GM12878 (cell line): ENCODE data around the gene GRIK3. TPM values are rescaled to one million over a fixed set of nuclear protein-coding genes. Genes with fewer than 3 reads are reported as not detected.

ENCODE experiments used
- ATAC-seq: fragments of 200-7000 bp; cut with Tn5 transposase; 3 replicates; pipeline ENCODE4 v1.9.1; 2020; ENCODE audit warnings: mild to moderate bottlenecking, moderate library complexity
- BruUV-seq: library from RNA; stranded (reverse); fragments of 400-500 nt; replicated peaks from 2 replicates; lab custom pipeline; 2021; lab: Mats Ljungman, UMichigan
- CTCF ChIA-PET: fragments of 300-600 bp; sonication (Branson Sonifier 250); formaldehyde crosslinking; extraction: SDS; loops from one replicate; lab custom pipeline; 2021; ENCODE audit warnings: inconsistent platforms; lab: Yijun Ruan, JAX
- POLR2A ChIA-PET: fragments of 350-600 bp; formaldehyde crosslinking; extraction: SDS; loops from one replicate; lab custom pipeline; 2021; ENCODE audit warnings: inconsistent platforms; lab: Charles Lee
- RAD21 ChIA-PET: fragments of 300-600 bp; sonication (Branson Sonifier 250); formaldehyde crosslinking; loops from one replicate; lab custom pipeline; 2023; ENCODE audit warnings: antibody characterized with exemption; ENCODE audit not compliant: unreplicated experiment; lab: Charles Lee
- SMC1A ChIA-PET: fragments of 300-600 bp; sonication (Branson Sonifier 250); formaldehyde crosslinking; loops from one replicate; lab custom pipeline; 2023; ENCODE audit not compliant: unreplicated experiment, uncharacterized antibody; lab: Charles Lee
- DNase-seq: peaks from one replicate; pipeline ENCODE4 v3.0.0-alpha.2; 2011; ENCODE audit warnings: low read depth, low spot score
- FAIRE-seq: peaks from 3 replicates; lab custom pipeline; 2011; peaks lifted over from hg19 to GRCh38; lab: Jason Lieb, UNC
- H2AFZ ChIP-seq: 2 replicates; pipeline ENCODE4 v1.6.0; 2011; ENCODE audit warnings: low read depth, low read length, control low read depth; ENCODE audit not compliant: control insufficient read depth
- H3K27ac ChIP-seq: 2 replicates; pipeline ENCODE4 v1.5.1; 2011; ENCODE audit warnings: control low read depth; ENCODE audit not compliant: control insufficient read depth, insufficient read depth
- H3K27me3 ChIP-seq, 2 experiments: replicated peaks in 1 of 2; 2 replicates each; pipeline versions ENCODE4 v1.6.0 to v1.6.1; 2011; ENCODE audit warnings: low read length in 1 of 2; ENCODE audit not compliant: control insufficient read depth in 2 of 2, insufficient read depth in 2 of 2
- H3K36me3 ChIP-seq, 2 experiments: 2 replicates each; pipeline ENCODE4 v1.5.1; 2011; ENCODE audit warnings: low read length in 1 of 2; ENCODE audit not compliant: control insufficient read depth in 2 of 2, insufficient read depth in 2 of 2
- H3K4me1 ChIP-seq: 2 replicates; pipeline ENCODE4 v1.6.1; 2011; ENCODE audit warnings: mild to moderate bottlenecking, low read length, moderate library complexity, mixed read lengths; ENCODE audit not compliant: control insufficient read depth, insufficient read depth
- H3K4me2 ChIP-seq: 2 replicates; pipeline ENCODE4 v1.6.0; 2011; ENCODE audit warnings: control low read depth; ENCODE audit not compliant: control insufficient read depth, insufficient read depth
- H3K4me3 ChIP-seq: fragments of 200-600 bp; sonication (generic); 2 replicates; pipeline ENCODE4 v1.5.1; 2016
- H3K79me2 ChIP-seq: 2 replicates; pipeline ENCODE4 v1.6.0; 2011; ENCODE audit warnings: low read length; ENCODE audit not compliant: control insufficient read depth, insufficient read depth
- H3K9ac ChIP-seq: 2 replicates; pipeline ENCODE4 v1.8.0; 2011; ENCODE audit warnings: low read length, control low read depth, mixed read lengths; ENCODE audit not compliant: control insufficient read depth, insufficient read depth
- H3K9me3 ChIP-seq: replicated peaks from 3 replicates; pipeline ENCODE4 v1.5.1; 2011; ENCODE audit warnings: mild to moderate bottlenecking, low read length; ENCODE audit not compliant: control insufficient read depth, insufficient read depth
- H4K20me1 ChIP-seq: 2 replicates; pipeline ENCODE4 v1.6.0; 2011; ENCODE audit not compliant: control insufficient read depth, insufficient read depth
- BACH1 ChIP-seq: fragments of 450-650 bp; IDR thresholded peaks from 2 replicates; pipeline ENCODE4 v1.6.1; 2017; ENCODE audit warnings: mild to moderate bottlenecking, borderline replicate concordance
- E2F8 ChIP-seq: fragments of 450-650 bp; IDR thresholded peaks from 2 replicates; pipeline ENCODE4 v1.6.1; 2018; ENCODE audit warnings: mild to moderate bottlenecking, low read depth, moderate library complexity; ENCODE audit not compliant: partially characterized antibody
- EP300 ChIP-seq, 2 experiments: fragments of 150-350 bp in 1 of 2; IDR thresholded peaks; 2 replicates each; pipeline ENCODE4 v1.6.1; 2011 to 2012; ENCODE audit warnings: low read depth in 2 of 2, low read length in 2 of 2, borderline replicate concordance in 1 of 2, improper control_type of control experiment in 1 of 2, inconsistent platforms in 1 of 2; ENCODE audit not compliant: control insufficient read depth in 1 of 2
- IKZF1 ChIP-seq: fragments of 450-650 bp; conservative IDR thresholded peaks from 2 replicates; pipeline ENCODE4 v1.6.1; 2017; ENCODE audit warnings: antibody characterized with exemption, mild to moderate bottlenecking
- IRF4 ChIP-seq: IDR thresholded peaks from 2 replicates; pipeline ENCODE4 v1.6.1; 2011; ENCODE audit warnings: low read depth, low read length
- JUNB ChIP-seq: IDR thresholded peaks from 2 replicates; pipeline ENCODE4 v1.6.1; 2016; ENCODE audit warnings: antibody characterized with exemption, mild to moderate bottlenecking
- KLF5 ChIP-seq: fragments of 450-650 bp; IDR thresholded peaks from 2 replicates; pipeline ENCODE4 v1.6.1; 2014; ENCODE audit warnings: mild to moderate bottlenecking; ENCODE audit not compliant: partially characterized antibody
- MTA2 ChIP-seq: fragments of 450-650 bp; IDR thresholded peaks from 2 replicates; pipeline ENCODE4 v1.6.1; 2016; ENCODE audit warnings: low read depth, mild to moderate bottlenecking, moderate library complexity
- NFXL1 ChIP-seq: fragments of 450-650 bp; IDR thresholded peaks from 2 replicates; pipeline ENCODE4 v1.6.1; 2017; ENCODE audit warnings: antibody characterized with exemption, mild to moderate bottlenecking, borderline replicate concordance
- PAX8 ChIP-seq: fragments of 450-650 bp; IDR thresholded peaks from 2 replicates; pipeline ENCODE4 v1.6.1; 2017; ENCODE audit warnings: mild to moderate bottlenecking, moderate library complexity
- PML ChIP-seq: IDR thresholded peaks from 2 replicates; pipeline ENCODE4 v1.6.1; 2012; ENCODE audit warnings: low read length, inconsistent platforms
- ZNF592 ChIP-seq: fragments of 450-650 bp; IDR thresholded peaks from 2 replicates; pipeline ENCODE4 v1.6.1; 2017; ENCODE audit warnings: mild to moderate bottlenecking, moderate library complexity
- WGBS: methylation state at CpG from one replicate; pipeline ENCODE4 v1.1.6; 2016; ENCODE audit warnings: low lambda C conversion rate; ENCODE audit not compliant: insufficient replicate concordance, insufficient coverage; ENCODE audit errors: missing lambda C conversion rate; 5-methylcytosine and 5-hydroxymethylcytosine counted together
- in situ Hi-C: fragments of 300-500 bp; cut with MboI; formaldehyde crosslinking; loops from 9 replicates; pipeline ENCODE4 v1.14.3; 2018; ENCODE audit warnings: mixed read lengths
- intact Hi-C: fragments of 100-400 bp; cut with micrococcal nuclease; formaldehyde crosslinking; loops from one replicate; pipeline ENCODE4 v1.14.2; 2022; ENCODE audit not compliant: unreplicated experiment
- polyA plus RNA-seq, 11 experiments: library from polyadenylated mRNA; depleted of rRNA in 4 of 11; unstranded in 6 of 11; stranded (reverse) in 5 of 11; fragments of >200 nt; fragmentation: Nextera tagmentation in 4 of 11; fragmentation: Illumina TruSeq in 1 of 11; extraction: Ambion mirVana in 4 of 11; extraction: Trizol in 1 of 11; gene quantifications; 1 replicate in 1 of 11; 2 replicates in 10 of 11; pipeline versions ENCODE4 v1.2.1 to v1.2.3, GENCODE V29; 2011 to 2016; ENCODE audit warnings: inconsistent platforms in 2 of 11, missing spikeins in 2 of 11, low read depth in 1 of 11
- total RNA-seq, 4 experiments: library from RNA; depleted of rRNA in 3 of 4; stranded (reverse); fragments of >200 nt in 3 of 4; fragmentation: Illumina TruSeq in 1 of 4; extraction: Trizol in 1 of 4; gene quantifications; 2 replicates each; pipeline versions ENCODE4 v1.2.1 to v1.2.3, GENCODE V29; 2013 to 2021
- TF ChIP-seq, protein P1 (sequence below): fragments of 150-350 bp; IDR thresholded peaks from 2 replicates; pipeline ENCODE4 v1.6.1; 2016; ENCODE audit warnings: low read depth, low read length

Gene GRIK3
- total and polyA plus RNA-seq, 10 of the 15 experiments (the other 5 are each of a cell fraction or from before 2014, with no cell fraction given) = not detected

DNA sequence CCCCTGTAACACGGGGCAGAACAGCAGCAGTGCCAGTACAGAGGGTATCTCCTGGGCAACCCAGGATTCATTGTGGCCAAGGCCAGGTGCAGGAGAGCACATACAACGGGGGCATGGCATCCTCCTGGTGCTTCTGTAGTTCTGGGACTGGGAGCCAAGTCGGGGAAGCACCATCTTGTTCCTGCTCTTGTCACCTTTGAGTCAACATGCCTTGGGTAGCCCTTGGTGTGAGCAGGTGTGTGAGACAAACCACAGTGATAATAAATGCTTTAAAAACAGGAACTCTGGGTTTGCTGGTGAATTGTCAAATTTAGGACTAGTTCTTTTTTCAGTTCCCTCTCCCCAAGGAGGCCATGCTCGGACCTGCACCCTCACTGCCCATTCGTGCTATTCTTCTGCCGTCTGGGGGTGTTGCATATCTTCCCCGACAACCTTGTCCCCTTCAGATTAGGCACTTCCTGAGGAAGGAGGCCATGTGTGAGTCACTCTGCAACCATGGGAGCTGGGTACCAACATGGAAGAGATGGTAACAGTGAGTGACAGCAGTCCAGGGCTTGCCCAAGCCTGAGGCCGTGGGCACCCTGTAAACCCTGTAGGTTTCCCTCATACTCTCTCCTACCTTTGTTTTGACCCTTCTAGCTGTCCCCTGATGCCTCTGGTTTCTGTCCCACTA, 150.2 kb downstream of the GRIK3 start:
- no TSS peak for BruUV-seq
- Histone ChIP-seq H3K4me2 (peak overlapping the region; percentile 64), H2AFZ (no peak overlapping the region), H3K36me3 (no peaks in the 10 kb centered on the region), H4K20me1 (no peaks in the 10 kb centered on the region), H3K79me2 (no peaks in the 10 kb centered on the region), H3K27me3 (no peaks in the 10 kb centered on the region; a peak in 1 of 4 replicates), H3K9me3 (no peaks in the 10 kb centered on the region), H3K27ac (no peak overlapping the region), H3K9ac (no peak overlapping the region), H3K4me3 (no peak overlapping the region), H3K4me1 (peaks cover 9% of the 10 kb centered on the region)
- in situ Hi-C loops (no loop called here), intact Hi-C loops (no loop called here)
- WGBS = 5% methylated on average over 8 of the region's 8 CpGs
- ChIA-PET RAD21 (no interaction called here), POLR2A (no interaction called here), SMC1A (no interaction called here), CTCF (no interaction called here)
- DNase-seq (peak; percentile 28), ATAC-seq (peak; percentile 70), FAIRE-seq (no peak)
- TF ChIP-seq PAX8 = no peak
- TF ChIP-seq KLF5 = no peak
- TF ChIP-seq EP300 (IDR thresholded peaks at IDR 0.05; ENCODE audit: borderline replicate concordance in 1 of 2, control insufficient read depth in 1 of 2, low read depth in 2 of 2, low read length in 2 of 2) = peak in 1 of 2 experiments; percentile 60; a peak in 2 of 4 replicates
- no peak for TF ChIP-seq ZNF592
- TF ChIP-seq IKZF1 = peak; percentile 50
- no peak for TF ChIP-seq JUNB
- no peak for TF ChIP-seq E2F8
- no peak for TF ChIP-seq IRF4
- no peak for TF ChIP-seq NFXL1
- TF ChIP-seq MTA2 = peak; percentile 49; the same call in 1 of the 2 replicates
- TF ChIP-seq, protein P1, sequence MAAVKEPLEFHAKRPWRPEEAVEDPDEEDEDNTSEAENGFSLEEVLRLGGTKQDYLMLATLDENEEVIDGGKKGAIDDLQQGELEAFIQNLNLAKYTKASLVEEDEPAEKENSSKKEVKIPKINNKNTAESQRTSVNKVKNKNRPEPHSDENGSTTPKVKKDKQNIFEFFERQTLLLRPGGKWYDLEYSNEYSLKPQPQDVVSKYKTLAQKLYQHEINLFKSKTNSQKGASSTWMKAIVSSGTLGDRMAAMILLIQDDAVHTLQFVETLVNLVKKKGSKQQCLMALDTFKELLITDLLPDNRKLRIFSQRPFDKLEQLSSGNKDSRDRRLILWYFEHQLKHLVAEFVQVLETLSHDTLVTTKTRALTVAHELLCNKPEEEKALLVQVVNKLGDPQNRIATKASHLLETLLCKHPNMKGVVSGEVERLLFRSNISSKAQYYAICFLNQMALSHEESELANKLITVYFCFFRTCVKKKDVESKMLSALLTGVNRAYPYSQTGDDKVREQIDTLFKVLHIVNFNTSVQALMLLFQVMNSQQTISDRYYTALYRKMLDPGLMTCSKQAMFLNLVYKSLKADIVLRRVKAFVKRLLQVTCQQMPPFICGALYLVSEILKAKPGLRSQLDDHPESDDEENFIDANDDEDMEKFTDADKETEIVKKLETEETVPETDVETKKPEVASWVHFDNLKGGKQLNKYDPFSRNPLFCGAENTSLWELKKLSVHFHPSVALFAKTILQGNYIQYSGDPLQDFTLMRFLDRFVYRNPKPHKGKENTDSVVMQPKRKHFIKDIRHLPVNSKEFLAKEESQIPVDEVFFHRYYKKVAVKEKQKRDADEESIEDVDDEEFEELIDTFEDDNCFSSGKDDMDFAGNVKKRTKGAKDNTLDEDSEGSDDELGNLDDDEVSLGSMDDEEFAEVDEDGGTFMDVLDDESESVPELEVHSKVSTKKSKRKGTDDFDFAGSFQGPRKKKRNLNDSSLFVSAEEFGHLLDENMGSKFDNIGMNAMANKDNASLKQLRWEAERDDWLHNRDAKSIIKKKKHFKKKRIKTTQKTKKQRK = no peak
- no peak; the same call in 1 of the 2 replicates for TF ChIP-seq BACH1
- no peak for TF ChIP-seq PML
